Suprapubic skin (tissue), 3 donors: ENCODE data around the gene BRD2.

Experiments used
- POLR2A ChIP-seq, 2 donors: fragments of 450-650 bp; IDR thresholded peaks; one replicate each; pipeline ENCODE4 v1.6.1; 2017; ENCODE audit warnings: antibody characterized with exemption in 2 of 2, mild to moderate bottlenecking in 2 of 2, moderate library complexity in 2 of 2
- TF ChIP-seq, protein P1 (sequence below), 2 donors: fragments of 200-600 bp in 1 of 2; fragments of 450-650 bp in 1 of 2; sonication (generic) in 1 of 2; IDR thresholded peaks; one replicate each; pipeline ENCODE4 v1.5.1; 2016 to 2019; ENCODE audit warnings: antibody characterized with exemption in 2 of 2, mild to moderate bottlenecking in 1 of 2, moderate library complexity in 1 of 2

DNA sequence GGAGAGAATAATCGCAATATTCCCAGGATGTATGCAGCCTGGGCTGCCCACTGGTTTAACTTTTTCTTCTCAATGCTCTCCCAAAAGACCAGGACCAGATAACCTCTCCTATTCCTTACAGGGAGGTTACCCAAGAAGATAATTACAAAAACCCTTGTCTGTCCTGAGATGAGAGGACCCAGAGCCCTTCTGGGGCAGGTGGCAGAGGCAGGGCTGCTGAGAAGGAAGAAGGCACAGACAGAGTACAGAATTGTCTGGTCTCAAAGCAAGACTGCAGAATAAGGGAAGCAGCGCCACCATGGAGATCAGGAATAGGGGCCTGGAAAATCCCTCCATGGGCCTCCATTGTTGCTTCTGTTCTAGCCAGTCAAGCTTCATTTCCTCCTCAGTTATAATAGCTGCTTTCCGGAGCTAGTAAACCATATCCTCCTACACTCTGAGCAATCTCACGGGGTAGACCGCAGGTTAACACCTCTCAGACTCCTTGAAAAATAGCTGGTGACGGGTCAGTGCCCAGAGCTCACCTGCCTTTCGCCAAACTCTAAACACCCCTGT, 27.1 kb upstream of the BRD2 start:
- TF ChIP-seq, protein P1, sequence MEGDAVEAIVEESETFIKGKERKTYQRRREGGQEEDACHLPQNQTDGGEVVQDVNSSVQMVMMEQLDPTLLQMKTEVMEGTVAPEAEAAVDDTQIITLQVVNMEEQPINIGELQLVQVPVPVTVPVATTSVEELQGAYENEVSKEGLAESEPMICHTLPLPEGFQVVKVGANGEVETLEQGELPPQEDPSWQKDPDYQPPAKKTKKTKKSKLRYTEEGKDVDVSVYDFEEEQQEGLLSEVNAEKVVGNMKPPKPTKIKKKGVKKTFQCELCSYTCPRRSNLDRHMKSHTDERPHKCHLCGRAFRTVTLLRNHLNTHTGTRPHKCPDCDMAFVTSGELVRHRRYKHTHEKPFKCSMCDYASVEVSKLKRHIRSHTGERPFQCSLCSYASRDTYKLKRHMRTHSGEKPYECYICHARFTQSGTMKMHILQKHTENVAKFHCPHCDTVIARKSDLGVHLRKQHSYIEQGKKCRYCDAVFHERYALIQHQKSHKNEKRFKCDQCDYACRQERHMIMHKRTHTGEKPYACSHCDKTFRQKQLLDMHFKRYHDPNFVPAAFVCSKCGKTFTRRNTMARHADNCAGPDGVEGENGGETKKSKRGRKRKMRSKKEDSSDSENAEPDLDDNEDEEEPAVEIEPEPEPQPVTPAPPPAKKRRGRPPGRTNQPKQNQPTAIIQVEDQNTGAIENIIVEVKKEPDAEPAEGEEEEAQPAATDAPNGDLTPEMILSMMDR (IDR thresholded peaks at IDR 0.05): no peak
- no peak for TF ChIP-seq POLR2A (IDR thresholded peaks at IDR 0.05)
